ENCODE measurements around the gene SIGLEC15.

DNA sequence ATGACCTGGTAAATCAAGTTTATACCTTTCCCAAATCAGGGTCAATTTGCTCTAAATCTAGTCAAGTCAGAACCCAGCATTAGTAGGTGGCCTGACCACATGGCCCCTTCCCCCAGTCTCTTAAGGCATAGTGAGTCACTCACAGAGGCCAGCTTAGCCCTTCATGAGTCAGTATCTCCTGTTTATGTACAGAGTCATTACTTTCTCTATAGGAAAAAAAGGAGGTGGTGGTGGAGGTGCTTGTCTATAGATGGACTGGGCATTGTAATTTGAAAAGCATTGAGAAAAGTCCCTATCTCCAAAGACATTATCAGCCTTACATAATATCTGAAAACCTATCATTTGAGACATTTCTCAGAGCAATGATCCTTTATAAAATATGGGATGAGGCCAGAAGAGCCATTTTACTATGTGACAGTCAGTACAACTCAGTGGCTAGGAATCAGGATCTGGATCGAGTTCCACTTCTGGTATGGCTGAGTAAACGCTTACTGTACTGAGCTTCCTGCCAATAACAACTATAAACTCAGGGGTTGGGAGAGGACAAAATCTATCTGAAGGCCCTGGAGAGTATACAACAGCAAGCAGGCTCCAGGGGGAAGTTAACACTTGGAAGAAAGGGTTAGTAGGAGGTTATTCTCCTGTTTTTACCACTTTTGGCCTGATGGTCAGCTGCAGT, 22.5 kb upstream of the SIGLEC15 start:
- TF ChIP-seq POLR2A (IDR thresholded peaks at IDR 0.05): no peak
- TF ChIP-seq, protein P1, sequence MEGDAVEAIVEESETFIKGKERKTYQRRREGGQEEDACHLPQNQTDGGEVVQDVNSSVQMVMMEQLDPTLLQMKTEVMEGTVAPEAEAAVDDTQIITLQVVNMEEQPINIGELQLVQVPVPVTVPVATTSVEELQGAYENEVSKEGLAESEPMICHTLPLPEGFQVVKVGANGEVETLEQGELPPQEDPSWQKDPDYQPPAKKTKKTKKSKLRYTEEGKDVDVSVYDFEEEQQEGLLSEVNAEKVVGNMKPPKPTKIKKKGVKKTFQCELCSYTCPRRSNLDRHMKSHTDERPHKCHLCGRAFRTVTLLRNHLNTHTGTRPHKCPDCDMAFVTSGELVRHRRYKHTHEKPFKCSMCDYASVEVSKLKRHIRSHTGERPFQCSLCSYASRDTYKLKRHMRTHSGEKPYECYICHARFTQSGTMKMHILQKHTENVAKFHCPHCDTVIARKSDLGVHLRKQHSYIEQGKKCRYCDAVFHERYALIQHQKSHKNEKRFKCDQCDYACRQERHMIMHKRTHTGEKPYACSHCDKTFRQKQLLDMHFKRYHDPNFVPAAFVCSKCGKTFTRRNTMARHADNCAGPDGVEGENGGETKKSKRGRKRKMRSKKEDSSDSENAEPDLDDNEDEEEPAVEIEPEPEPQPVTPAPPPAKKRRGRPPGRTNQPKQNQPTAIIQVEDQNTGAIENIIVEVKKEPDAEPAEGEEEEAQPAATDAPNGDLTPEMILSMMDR (IDR thresholded peaks at IDR 0.05 in 4 of 5, conservative IDR thresholded peaks at IDR 0.05 in 1 of 5): no peak
